H7 (cell line): Measurements from ENCODE around the gene ATP13A2. TPM values are rescaled to one million over a fixed set of nuclear protein-coding genes. Genes with fewer than 3 reads are reported as not detected.
"Not testable (repeated sequence)": the region's sequence is repeated elsewhere in the genome, so short reads cannot be mapped to it uniquely, and the experiment has no call there.

Experiments used
- DNase-seq: peaks from one replicate; pipeline ENCODE4 v3.0.0; 2012
- H3K27me3 ChIP-seq: 2 replicates; pipeline ENCODE4 v1.6.0; 2011; ENCODE audit warnings: mild to moderate bottlenecking, low read length; ENCODE audit not compliant: control insufficient read depth, insufficient read depth
- H3K36me3 ChIP-seq: replicated peaks from 2 replicates; pipeline ENCODE4 v1.5.1; 2011; ENCODE audit warnings: low read length; ENCODE audit not compliant: control insufficient read depth, insufficient read depth
- H3K4me3 ChIP-seq: 2 replicates; pipeline ENCODE4 v1.5.1; 2011; ENCODE audit warnings: low read depth, mild to moderate bottlenecking, control low read depth, low read length, moderate library complexity; ENCODE audit not compliant: insufficient read depth
- total RNA-seq: library from RNA; depleted of rRNA; stranded (reverse); fragments of >200 nt; shearing (Covaris generic); gene quantifications from 2 replicates; pipeline ENCODE4 v1.2.3, GENCODE V29; 2014

ATP13A2 gene
- total RNA-seq, 1 experiment from 2014 or later, result 162 TPM

DNA sequence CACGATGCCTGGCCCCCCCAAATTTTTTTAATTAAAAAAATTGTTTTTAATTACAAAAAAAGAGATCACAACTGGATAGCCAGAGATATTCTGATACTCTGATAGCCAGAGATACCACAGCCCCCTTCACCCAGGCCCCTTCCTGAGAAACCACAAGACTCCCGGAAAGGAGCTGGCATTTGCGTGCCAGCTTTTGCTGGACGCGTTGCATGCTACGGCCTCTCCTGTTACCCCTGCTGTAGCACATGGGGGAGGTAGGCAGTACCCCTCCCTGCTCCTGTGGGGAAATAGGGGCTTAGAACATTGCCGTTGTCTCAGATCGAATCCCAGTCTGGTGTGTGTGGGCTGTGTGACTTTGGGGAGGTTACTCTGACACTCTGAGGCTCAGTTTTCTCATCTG lies 54.0 kb downstream of the ATP13A2 start:
- H3K36me3 ChIP-seq, result peaks cover 18% of the 10 kb centered on the region
- no peaks in the 10 kb centered on the region for H3K27me3 ChIP-seq
- H3K4me3 ChIP-seq, result no peak overlapping the region
- DNase-seq, result no peak

DNA sequence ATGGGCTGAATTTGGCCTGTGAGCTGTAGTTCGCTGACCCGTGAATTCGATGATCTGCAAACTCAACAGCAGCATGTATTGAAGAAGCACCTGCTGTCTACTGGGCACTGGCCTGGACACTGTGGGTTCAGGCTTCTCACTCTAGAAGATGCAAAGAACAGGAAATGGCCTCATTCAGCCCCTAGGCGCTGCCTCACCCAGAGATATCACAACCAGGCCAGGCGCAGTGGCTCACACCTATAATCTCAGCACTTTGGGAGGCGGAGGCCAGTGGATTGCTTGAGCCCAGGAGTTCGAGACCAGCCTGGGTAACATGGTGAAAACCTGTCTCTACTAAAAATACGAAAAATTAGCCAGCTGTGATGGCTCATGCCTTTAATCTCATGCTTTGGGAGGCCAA lies 55.0 kb downstream of the ATP13A2 start:
- H3K36me3 ChIP-seq, result peaks cover 18% of the 10 kb centered on the region
- no peak for DNase-seq
- H3K4me3 ChIP-seq, result no peak overlapping the region
- H3K27me3 ChIP-seq, result no peaks in the 10 kb centered on the region

DNA sequence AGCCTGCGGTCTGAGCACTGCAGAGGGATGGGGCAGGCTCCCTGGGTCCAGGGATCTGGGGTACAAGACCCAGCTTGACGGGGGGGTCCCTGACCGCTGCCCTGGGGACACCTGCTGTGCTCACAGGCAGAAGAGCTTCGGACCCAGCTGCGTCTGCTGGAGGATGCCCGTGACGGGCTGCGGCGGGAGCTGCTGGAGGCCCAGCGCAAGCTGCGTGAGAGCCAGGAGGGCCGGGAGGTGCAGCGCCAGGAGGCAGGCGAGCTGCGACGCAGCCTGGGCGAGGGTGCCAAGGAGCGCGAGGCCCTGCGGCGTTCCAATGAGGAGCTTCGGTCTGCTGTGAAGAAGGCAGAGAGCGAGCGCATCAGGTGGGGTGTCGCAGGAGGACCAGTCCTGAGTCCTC lies 56.5 kb downstream of the ATP13A2 start:
- DNase-seq, result no peak
- Histone ChIP-seq H3K36me3 (peaks cover 18% of the 10 kb centered on the region), H3K4me3 (no peak overlapping the region), H3K27me3 (no peaks in the 10 kb centered on the region)

GRCh38 chr1:16954579-16954978 lies 57.1 kb downstream of the ATP13A2 start:
- peaks cover 18% of the 10 kb centered on the region for H3K36me3 ChIP-seq
- DNase-seq, result no peak
- H3K27me3 ChIP-seq, result no peaks in the 10 kb centered on the region
- no peak overlapping the region for H3K4me3 ChIP-seq

DNA sequence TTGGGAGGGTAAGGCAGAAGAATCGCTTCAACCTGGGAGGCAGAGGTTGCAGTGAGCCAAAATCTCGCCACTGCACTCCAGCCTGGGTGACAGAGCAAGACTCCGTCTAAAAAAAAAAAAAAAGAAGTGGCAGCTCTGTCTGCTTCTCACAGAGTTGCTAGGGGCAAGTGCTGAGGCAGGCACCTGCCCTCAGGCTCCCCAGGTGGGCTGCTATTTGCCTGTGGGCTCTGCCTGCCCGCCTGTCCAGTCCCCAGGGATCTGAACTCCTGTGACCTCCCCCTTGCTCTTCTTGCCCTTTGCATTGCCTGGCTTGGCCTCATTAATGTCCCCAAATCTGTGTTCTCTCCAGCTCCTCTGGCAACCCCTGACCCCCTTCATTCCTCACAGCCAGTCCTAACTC lies 59.4 kb downstream of the ATP13A2 start:
- not testable (repeated sequence) for H3K27me3 ChIP-seq, DNase-seq, H3K4me3 ChIP-seq
- peaks cover 17% of the 10 kb centered on the region for H3K36me3 ChIP-seq

DNA sequence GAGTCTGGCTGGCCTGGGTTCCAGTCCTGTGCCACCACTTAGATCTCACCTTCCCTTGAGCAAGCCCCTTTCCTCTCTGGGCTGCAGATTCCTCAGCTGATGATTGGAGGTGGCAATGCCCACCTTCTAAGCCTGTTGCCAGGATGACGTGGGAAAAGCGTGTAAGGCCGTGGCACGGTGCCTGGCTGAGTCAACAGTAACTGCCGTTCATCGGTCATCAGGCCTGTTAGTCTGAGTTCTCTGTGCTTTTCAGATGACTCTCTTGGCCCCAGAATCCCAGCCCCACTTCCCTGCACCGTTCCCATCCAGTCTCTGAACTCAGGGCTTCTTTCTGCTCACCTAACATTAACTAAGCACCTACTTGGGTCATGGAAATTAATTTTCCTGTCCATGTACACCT lies 62.7 kb downstream of the ATP13A2 start:
- H3K36me3 ChIP-seq, DNase-seq, H3K27me3 ChIP-seq, H3K4me3 ChIP-seq: not testable (repeated sequence)

DNA sequence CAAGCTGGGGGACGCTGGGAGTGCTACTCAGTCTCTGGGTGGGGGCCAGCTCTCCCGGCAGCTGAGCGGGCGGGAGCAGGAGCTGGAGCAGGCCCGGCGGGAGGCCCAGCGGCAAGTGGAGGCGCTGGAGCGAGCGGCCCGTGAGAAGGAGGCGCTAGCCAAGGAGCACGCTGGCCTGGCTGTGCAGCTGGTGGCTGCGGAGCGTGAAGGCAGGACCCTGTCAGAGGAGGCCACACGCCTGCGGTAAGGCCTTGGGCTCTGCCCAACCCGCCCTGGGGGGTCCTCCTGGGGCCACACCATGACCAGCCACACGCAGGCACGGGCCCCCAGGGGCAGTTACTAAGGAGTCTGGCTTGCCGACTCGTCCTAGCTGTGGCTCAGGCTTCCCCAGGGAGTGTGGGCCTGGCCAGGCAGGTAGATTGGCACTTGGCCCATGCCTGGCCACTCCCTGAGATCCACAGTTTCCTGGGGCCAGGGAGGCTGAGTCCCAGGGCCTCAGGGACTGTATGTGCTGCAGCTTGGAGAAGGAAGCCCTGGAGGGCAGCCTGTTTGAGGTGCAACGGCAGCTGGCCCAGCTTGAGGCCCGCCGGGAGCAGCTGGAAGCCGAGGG lies 63.3 kb downstream of the ATP13A2 start:
- H3K36me3 ChIP-seq, H3K27me3 ChIP-seq, H3K4me3 ChIP-seq: not testable (repeated sequence)
- peak; percentile 61 for DNase-seq

GRCh38 chr1:16946646-16947045 lies 65.1 kb downstream of the ATP13A2 start:
- peak; percentile 70 for DNase-seq
- Histone ChIP-seq H3K27me3 (no peaks in the 10 kb centered on the region), H3K36me3 (peaks cover 17% of the 10 kb centered on the region), H3K4me3 (no peak overlapping the region)

- not testable (repeated sequence) for H3K27me3 ChIP-seq, H3K4me3 ChIP-seq
- DNase-seq, result peak; percentile 54
- H3K36me3 ChIP-seq, result peaks cover 17% of the 10 kb centered on the region
Measured at GRCh38 chr1:16946185-16946584, 65.5 kb downstream of the ATP13A2 start.

- H3K4me3 ChIP-seq, DNase-seq, H3K27me3 ChIP-seq: not testable (repeated sequence)
- H3K36me3 ChIP-seq, result peaks cover 20% of the 10 kb centered on the region
Measured at GRCh38 chr1:16945512-16945911, 66.2 kb downstream of the ATP13A2 start.

- no peaks in the 10 kb centered on the region for H3K27me3 ChIP-seq
- peaks cover 20% of the 10 kb centered on the region for H3K36me3 ChIP-seq
- DNase-seq, result peak; percentile 43
- no peak overlapping the region for H3K4me3 ChIP-seq
Measured at GRCh38 chr1:16944038-16944437, 67.7 kb downstream of the ATP13A2 start.

DNA sequence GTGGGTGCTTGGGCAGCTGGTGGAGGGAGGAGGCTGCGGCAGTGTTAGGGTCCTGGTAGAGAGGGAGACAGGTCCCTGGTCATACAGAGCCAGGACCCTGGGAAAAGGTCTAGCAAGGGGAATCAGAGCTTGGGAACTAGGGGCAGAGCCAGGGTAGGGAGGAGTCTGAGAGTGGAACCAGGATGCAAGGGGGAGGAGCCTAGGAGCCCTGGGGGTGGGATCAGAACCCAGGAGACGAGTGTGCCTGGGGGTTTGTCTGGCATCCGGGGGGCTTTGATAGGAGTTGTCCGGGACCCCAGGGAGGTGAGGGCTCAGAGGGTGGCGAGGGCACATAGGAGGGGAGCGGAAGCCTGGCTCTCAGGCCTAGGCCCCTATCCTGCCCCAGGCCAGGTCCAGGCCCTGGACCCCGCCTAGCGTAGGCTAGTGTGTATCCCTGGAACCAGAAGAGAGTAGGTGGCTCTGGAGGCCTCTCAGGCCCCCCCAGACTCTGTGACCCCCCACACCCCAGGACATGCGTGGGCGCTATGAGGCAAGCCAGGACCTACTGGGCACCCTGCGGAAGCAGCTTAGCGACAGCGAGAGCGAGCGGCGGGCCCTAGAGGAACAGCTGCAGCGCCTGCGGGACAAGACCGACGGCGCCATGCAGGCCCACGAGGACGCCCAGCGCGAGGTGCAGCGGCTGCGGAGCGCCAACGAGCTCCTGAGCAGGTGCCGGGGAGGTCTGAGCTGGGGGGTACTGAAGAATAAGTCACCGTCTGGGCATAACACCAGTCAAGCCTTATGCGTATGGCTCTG lies 72.1 kb downstream of the ATP13A2 start:
- peak overlapping the region; percentile 57; the same call in 1 of the 2 replicates for H3K4me3 ChIP-seq
- H3K27me3 ChIP-seq, result not testable (repeated sequence)
- peaks cover 24% of the 10 kb centered on the region for H3K36me3 ChIP-seq
- DNase-seq, result peak; percentile 65

- Histone ChIP-seq H3K36me3 (peaks cover 24% of the 10 kb centered on the region), H3K4me3 (peak overlapping the region; percentile 57), H3K27me3 (no peaks in the 10 kb centered on the region)
- peak; percentile 94 for DNase-seq
Measured at GRCh38 chr1:16938351-16939321, 73.1 kb downstream of the ATP13A2 start.

DNA sequence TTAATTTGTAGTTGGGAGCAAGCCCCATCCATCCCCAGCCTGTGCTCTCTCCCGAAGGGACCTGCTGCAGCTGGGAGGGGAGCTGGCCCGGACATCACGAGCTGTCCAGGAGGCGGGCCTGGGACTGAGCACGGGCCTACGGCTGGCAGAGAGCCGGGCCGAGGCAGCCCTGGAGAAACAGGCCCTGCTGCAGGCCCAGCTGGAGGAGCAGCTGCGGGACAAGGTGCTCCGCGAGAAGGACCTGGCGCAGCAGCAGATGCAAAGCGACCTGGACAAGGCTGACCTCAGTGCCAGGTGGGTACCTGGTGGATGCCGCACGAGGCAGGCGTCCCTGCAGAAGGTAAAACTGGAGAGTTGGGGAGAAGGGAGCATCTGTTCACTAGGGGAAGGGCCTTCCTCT lies 75.1 kb downstream of the ATP13A2 start:
- not testable (repeated sequence) for DNase-seq, H3K4me3 ChIP-seq, H3K27me3 ChIP-seq
- H3K36me3 ChIP-seq, result peaks cover 21% of the 10 kb centered on the region
